Transverse colon (tissue), 4 donors: Measurements from ENCODE around the gene LRRC63. TPM values are rescaled to one million over a fixed set of nuclear protein-coding genes. Genes with fewer than 3 reads are reported as not detected.

Source experiments
- DNase-seq: peaks from one replicate; pipeline ENCODE4 v3.0.0-alpha.2; 2019
- H3K27ac ChIP-seq, 4 donors: fragments of 200-600 bp; sonication (generic); 2 replicates each; pipeline ENCODE4 v1.5.1; 2016 to 2018; ENCODE audit warnings: inconsistent platforms in 4 of 4
- H3K27me3 ChIP-seq: fragments of 200-600 bp; sonication (generic); 2 replicates; pipeline ENCODE4 v1.5.1; 2017; ENCODE audit warnings: inconsistent platforms
- H3K36me3 ChIP-seq, 4 donors: fragments of 200-600 bp; sonication (generic); 2 replicates each; pipeline ENCODE4 v1.5.1; 2017 to 2019; ENCODE audit warnings: inconsistent platforms in 4 of 4
- H3K4me1 ChIP-seq, 4 donors: fragments of 200-600 bp; sonication (generic); 2 replicates each; pipeline ENCODE4 v1.5.1; 2017 to 2020; ENCODE audit warnings: inconsistent platforms in 4 of 4
- H3K4me3 ChIP-seq, 4 donors: fragments of 200-600 bp; sonication (generic); 1 replicate in 1 of 4; 2 replicates in 3 of 4; pipeline versions ENCODE4 v1.5.1 to v1.6.1; 2017 to 2019; ENCODE audit warnings: inconsistent platforms in 4 of 4
- H3K9me3 ChIP-seq, 2 donors: fragments of 200-600 bp; sonication (generic); 2 replicates each; pipeline ENCODE4 v1.5.1; 2017 to 2019; ENCODE audit warnings: inconsistent platforms in 2 of 2
- EP300 ChIP-seq: sonication (generic); formaldehyde crosslinking; IDR thresholded peaks from one replicate; pipeline ENCODE4 v1.6.1; 2017; ENCODE audit warnings: antibody characterized with exemption, low read depth
- POLR2A ChIP-seq: fragments of 450-650 bp; IDR thresholded peaks from one replicate; pipeline ENCODE4 v1.6.1; 2016; ENCODE audit warnings: antibody characterized with exemption, mild to moderate bottlenecking, moderate library complexity
- POLR2AphosphoS5 ChIP-seq, 3 donors: sonication (generic); formaldehyde crosslinking; IDR thresholded peaks; one replicate each; pipeline ENCODE4 v1.6.1; 2016; ENCODE audit warnings: antibody characterized with exemption in 3 of 3
- WGBS, 2 donors: methylation state at CpG; one replicate each; pipeline ENCODE4 v1.1.5; 2018; ENCODE audit warnings: low coverage in 1 of 2; 5-methylcytosine and 5-hydroxymethylcytosine counted together
- in situ Hi-C, 4 donors: fragments of 200-750 bp; cut with MboI; loops; one replicate each; pipeline versions ENCODE4 v1.15.0 to v1.15.1; 2017; ENCODE audit warnings: low sequenced_read_pairs in 3 of 4, low pct_ligation_motif_present in 1 of 4, low pct_unique_long_range_greater_than_20kb in 1 of 4
- intact Hi-C: fragments of 100-400 bp; cut with DNase I; formaldehyde crosslinking; loops from one replicate; pipeline ENCODE4 v1.15.1; 2023; ENCODE audit warnings: low total_unique reads
- total RNA-seq, 4 donors: library from RNA; depleted of rRNA; stranded (reverse); fragments of >200 nt; gene quantifications; one replicate each; pipeline ENCODE4 v1.1.0, GENCODE V29; 2016
- TF ChIP-seq, protein P1 (sequence below), 5 experiments: fragments of 200-600 bp in 3 of 5; fragments of 450-650 bp in 2 of 5; sonication (generic) in 3 of 5; IDR thresholded peaks; 1 replicate in 2 of 5; 2 replicates in 3 of 5; pipeline ENCODE4 v1.5.1; 2016 to 2017; ENCODE audit warnings: antibody characterized with exemption in 5 of 5, inconsistent platforms in 3 of 5, mild to moderate bottlenecking in 2 of 5, moderate library complexity in 1 of 5

Gene LRRC63
- total RNA-seq, 4 donors from 2014 or later, result 0.32 TPM; not detected in 3

GRCh38 chr13:46313432-46314257, 101.9 kb downstream of the LRRC63 start:
- 87 to 93% methylated on average over 4 to 6 of the region's 6 CpGs for WGBS, 2 donors
- no peak overlapping the region for H3K4me3 ChIP-seq
- in situ Hi-C loops, result no loop called here
- H3K27me3 ChIP-seq, result no peaks in the 10 kb centered on the region
- no peak for DNase-seq
- H3K9me3 ChIP-seq, result no peaks in the 10 kb centered on the region
- no peaks in the 10 kb centered on the region for H3K36me3 ChIP-seq
- TF ChIP-seq, protein P1, sequence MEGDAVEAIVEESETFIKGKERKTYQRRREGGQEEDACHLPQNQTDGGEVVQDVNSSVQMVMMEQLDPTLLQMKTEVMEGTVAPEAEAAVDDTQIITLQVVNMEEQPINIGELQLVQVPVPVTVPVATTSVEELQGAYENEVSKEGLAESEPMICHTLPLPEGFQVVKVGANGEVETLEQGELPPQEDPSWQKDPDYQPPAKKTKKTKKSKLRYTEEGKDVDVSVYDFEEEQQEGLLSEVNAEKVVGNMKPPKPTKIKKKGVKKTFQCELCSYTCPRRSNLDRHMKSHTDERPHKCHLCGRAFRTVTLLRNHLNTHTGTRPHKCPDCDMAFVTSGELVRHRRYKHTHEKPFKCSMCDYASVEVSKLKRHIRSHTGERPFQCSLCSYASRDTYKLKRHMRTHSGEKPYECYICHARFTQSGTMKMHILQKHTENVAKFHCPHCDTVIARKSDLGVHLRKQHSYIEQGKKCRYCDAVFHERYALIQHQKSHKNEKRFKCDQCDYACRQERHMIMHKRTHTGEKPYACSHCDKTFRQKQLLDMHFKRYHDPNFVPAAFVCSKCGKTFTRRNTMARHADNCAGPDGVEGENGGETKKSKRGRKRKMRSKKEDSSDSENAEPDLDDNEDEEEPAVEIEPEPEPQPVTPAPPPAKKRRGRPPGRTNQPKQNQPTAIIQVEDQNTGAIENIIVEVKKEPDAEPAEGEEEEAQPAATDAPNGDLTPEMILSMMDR (IDR thresholded peaks at IDR 0.05), result no peak
- TF ChIP-seq POLR2AphosphoS5 (IDR thresholded peaks at IDR 0.05), result no peak
- TF ChIP-seq EP300, result no peak
- TF ChIP-seq POLR2A, result no peak
- H3K4me1 ChIP-seq, result no peaks in the 10 kb centered on the region
- H3K27ac ChIP-seq, result no peak overlapping the region
- intact Hi-C loops, result no loop called here

- TF ChIP-seq POLR2A (no peak), EP300 (no peak), POLR2AphosphoS5 (IDR thresholded peaks at IDR 0.05) (no peak)
- Histone ChIP-seq H3K4me1 (no peaks in the 10 kb centered on the region), H3K27me3 (no peaks in the 10 kb centered on the region), H3K27ac (no peak overlapping the region), H3K9me3 (no peaks in the 10 kb centered on the region), H3K4me3 (no peak overlapping the region), H3K36me3 (no peaks in the 10 kb centered on the region)
- DNase-seq, result no peak
- WGBS, 2 donors, result 100% methylated on average over 1 of the region's 1 CpG
- intact Hi-C loops (no loop called here), in situ Hi-C loops (no loop called here)
Measured at GRCh38 chr13:46314587-46314986, 102.9 kb downstream of the LRRC63 start.

DNA sequence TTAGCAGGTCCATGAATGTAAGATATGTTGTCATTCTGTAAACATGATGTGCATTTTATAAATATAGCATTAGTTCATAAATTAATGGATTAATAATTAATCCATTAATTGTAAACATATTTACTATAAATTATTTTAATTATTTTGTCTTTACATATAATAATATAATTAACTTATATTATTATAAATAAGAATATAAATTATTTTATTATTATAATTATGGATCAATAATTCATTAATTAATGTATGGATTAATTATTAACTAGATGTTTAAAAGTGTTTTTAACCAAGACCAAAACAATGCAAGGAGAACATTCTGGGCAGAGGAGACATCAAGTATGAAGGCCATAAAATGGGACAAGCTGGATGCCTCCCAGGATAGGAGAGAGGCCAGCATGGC, 103.3 kb downstream of the LRRC63 start:
- intact Hi-C loops (no loop called here), in situ Hi-C loops (no loop called here)
- no peak overlapping the region for H3K4me3 ChIP-seq
- H3K27ac ChIP-seq, result no peak overlapping the region
- H3K36me3 ChIP-seq, result no peaks in the 10 kb centered on the region
- DNase-seq, result no peak
- no peaks in the 10 kb centered on the region for H3K9me3 ChIP-seq
- H3K27me3 ChIP-seq, result no peaks in the 10 kb centered on the region
- no peaks in the 10 kb centered on the region for H3K4me1 ChIP-seq
- TF ChIP-seq, protein P1 (IDR thresholded peaks at IDR 0.05), result no peak
- TF ChIP-seq POLR2A (no peak), POLR2AphosphoS5 (IDR thresholded peaks at IDR 0.05) (no peak), EP300 (no peak)

DNA sequence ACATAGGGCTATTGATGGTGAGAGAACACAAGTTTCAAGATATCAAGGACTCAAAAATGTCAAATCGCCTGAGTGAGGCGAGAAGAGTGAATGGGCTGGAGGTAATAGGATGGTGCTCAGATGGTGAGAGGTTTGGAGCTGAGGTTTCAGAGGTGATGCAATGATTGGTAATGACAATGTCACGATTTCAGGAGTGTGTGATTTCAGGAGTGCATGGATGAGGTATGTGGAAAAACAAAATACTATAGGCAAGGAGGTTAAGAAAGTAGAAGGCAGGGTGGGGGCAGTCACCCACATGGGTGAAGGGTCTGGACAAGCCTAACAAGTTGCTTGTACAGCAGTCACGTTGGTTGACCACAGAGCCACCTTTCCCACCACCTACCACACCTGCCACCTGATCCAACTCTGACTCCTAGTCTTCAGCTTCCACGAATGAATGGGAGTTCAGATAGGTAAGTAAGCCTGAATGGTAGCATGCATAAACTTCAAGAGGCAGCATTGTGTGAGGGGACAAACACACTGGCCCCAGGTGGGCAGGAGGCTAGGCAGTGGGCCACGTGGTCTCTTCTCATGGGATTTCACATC, 103.9 kb downstream of the LRRC63 start:
- WGBS, 2 donors, result 89 to 100% methylated on average over 5 to 6 of the region's 6 CpGs
- Histone ChIP-seq H3K27me3 (no peaks in the 10 kb centered on the region), H3K9me3 (no peaks in the 10 kb centered on the region), H3K36me3 (no peaks in the 10 kb centered on the region), H3K4me1 (no peaks in the 10 kb centered on the region), H3K27ac (no peak overlapping the region), H3K4me3 (no peak overlapping the region)
- no peak for TF ChIP-seq EP300
- TF ChIP-seq POLR2AphosphoS5 (IDR thresholded peaks at IDR 0.05), result no peak
- TF ChIP-seq, protein P1 (IDR thresholded peaks at IDR 0.05), result no peak
- TF ChIP-seq POLR2A, result no peak
- in situ Hi-C loops (no loop called here), intact Hi-C loops (no loop called here)
- no peak for DNase-seq
